ENCODE measurements around the gene STARD13. TPM values are rescaled to one million over a fixed set of nuclear protein-coding genes. Genes with fewer than 3 reads are reported as not detected.
A peak's percentile ranks its signal among the peaks of the same experiment; 100 is the strongest.

Gene STARD13
- total RNA-seq, 1 donor from 2014 or later: 50.1 TPM

DNA sequence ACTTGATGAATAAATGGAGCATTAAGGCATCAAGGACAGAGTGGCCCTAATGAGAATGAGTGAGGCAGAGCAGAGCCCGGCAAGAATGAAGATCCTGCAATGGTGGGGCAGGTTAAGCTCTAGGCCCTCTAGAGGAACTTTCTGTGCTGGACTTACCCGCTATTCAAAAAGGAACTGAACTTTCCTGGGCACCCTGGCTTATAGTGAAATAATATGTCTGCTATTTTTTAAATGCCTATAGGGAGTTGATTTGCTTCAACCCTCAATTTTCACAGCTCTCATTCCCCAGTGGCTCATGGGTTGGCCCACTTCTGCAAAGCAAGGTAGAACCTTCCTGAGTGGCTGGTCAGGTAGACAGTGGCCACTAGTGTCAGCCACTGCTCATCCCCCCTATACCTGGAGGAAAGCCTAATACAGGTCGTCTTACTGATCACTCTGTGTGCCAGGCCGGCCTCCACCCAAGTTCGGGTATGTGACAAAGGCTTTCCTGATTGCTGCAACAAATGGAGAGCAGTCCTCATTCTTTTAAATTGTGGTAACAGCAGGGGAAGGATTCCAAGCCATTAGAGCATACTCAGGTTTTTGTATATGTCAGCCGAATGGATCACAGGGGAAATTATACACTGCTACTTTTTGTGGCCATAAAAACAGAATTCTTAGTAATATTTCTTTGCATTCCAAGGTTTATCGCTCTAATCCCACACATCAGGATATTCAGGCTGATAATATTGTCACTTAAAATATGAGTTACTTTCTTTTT, 166.4 kb downstream of the STARD13 start:
- DNase-seq (ENCODE audit: low spot score): no peak

- no peak for DNase-seq (ENCODE audit: low spot score)
Measured at GRCh38 chr13:33116321-33117010, 169.1 kb downstream of the STARD13 start.

GRCh38 chr13:33115274-33115673, 170.3 kb downstream of the STARD13 start:
- DNase-seq (ENCODE audit: low spot score): no peak

DNA sequence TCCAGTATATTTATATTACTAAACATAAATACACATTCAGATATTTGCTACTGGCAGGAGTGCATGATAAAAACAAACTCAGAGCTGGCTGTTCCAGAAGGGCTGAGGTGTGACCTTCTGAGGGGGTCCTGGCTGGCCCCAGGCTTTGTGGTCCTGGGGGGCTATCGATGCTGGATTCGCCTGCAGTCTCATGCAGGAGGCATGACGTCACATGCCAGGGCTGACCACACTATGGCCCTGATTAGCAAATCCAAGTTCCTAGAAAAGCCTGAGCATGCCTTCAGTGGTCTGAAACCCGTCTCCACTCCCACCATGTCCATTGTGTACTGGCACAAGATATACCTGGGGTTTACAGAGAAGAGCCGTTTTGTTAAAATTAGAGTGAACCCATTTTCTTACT, 171.4 kb downstream of the STARD13 start:
- no peak for DNase-seq (ENCODE audit: low spot score)

DNA sequence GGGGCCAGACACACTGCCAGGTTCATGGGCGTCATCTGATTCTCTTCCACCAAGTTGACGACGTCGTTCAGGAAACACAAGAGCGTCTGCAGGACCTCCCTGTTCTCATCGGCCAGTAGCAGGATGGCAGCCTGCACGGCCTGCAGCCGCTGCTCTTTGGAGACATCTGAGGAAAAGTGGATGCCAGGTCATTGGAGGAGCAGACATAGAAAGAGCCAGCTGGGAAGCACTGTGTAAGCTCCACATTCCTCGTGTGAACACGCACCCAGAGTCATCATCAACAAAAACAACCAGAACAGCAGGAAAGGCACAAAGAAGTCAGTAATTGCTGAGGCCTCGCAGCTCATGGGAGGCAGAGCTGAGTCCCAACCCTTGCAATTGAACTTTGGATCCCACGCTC, 172.8 kb downstream of the STARD13 start:
- DNase-seq (ENCODE audit: low spot score): no peak

- no peak for DNase-seq (ENCODE audit: low spot score)
Measured at GRCh38 chr13:33111414-33112110, 174.0 kb downstream of the STARD13 start.

DNA sequence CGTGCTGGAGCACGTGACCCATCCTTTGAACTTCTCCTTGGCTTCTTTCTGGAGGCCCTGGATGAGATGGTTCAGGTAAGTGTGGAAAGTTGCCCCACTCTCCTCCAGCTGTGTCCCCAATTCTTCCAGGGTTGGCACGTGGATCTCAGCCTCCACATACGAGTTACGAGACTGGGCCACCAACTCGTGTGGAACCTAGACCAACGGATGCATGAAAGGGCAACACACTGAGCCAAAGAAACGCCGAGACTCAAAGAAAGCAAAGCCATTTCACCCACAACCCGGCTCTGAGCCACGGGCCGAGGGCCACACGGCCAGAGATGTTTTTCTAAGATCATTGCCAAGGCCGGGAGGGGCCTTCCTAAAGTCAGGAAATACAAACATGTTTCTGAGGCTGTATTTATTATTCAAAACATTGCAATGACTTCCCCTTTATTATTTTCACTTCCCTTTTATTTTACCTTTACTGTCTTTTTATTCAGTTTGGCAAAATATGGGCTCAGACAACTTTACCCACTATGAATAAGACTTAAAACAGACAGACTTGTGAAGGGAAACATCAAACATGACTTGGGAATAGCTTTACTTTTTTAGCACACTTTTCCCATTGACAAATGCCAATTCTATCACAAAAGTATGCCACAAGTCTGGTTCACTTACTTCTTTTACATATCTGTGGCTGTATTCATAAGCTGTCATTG, 174.7 kb downstream of the STARD13 start:
- DNase-seq (ENCODE audit: low spot score): peak; percentile 60

- DNase-seq (ENCODE audit: low spot score): no peak
Measured at GRCh38 chr13:33110386-33110712, 175.2 kb downstream of the STARD13 start.

DNA sequence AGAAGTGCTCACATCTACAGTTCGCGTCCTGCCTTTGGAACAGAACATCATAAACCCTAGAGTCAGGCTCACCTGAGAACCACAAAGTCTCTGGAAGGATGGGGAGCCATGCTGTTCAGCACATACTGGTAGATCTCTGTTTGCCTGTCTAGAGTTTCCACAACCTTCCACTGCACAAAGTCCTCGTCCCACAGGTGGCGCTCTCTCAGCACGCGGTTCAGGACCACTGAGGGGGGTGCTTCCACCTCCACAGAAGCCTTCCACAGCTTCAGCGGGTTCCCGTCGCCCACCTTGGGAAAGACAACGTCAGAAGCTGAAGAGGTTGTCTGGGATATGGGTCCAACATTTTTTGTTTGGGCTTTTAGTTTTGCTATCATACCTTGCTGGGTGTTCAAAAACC, 175.8 kb downstream of the STARD13 start:
- DNase-seq (ENCODE audit: low spot score): no peak

DNA sequence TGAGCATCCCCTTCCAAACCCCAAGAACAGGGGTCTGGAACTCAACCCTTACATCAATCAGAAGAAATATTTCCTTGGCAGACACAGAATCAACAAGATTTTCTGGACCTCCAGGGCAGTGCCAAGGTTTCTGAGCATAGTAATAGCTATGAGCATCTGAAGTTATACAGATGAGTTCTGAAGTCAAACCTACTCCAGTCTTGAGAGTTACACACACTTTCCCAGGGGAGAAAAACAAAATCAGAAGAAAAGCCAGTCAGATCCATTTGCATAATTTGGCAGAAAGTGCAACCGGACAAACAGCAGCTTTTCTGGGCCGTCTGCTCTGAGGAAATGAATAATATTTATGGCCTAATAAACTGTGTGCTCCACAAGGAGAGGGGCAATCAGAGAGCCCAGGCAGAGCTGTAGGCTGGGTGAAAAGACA, 176.3 kb downstream of the STARD13 start:
- no peak for DNase-seq (ENCODE audit: low spot score)

DNA sequence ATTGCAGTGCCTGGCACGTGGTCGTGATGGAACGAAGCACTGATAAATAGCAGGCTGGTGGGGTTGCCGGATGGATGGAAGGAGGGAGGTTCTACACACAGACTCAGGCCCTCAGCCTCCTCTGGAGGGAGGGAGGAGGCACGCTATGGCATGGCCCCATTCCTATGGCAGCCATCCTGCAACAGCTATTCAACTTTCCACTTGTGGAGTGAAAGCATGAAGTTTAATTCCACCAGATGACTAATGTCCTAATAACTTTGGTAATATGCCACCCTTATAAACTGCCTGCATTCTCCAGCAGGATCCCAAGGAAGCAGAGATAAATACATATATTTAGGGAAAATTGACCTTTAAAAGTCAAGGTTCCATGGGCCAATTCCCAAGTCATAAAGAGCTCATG, 176.9 kb downstream of the STARD13 start:
- no peak for DNase-seq (ENCODE audit: low spot score)

DNA sequence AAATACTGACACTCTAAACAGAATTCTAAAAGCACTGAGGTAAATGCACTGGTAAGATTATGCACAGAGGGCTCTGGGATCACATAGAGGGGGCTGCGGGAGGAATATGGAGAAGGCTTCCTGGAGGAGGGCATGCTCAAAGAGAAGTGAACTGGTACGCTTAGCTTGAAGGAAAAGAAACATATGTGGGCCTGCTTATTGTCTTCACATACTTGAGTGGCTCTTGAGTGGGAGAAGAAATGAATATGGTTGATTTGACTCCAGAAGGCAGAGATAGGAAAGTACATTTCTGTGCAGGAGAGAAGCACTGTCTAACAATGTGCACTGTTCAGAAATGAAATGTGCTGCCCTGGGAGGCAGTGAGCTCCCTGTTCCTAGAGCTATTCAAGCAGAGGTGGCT, 178.2 kb downstream of the STARD13 start:
- DNase-seq (ENCODE audit: low spot score): no peak

GRCh38 chr13:33106656-33107360, 178.7 kb downstream of the STARD13 start:
- DNase-seq (ENCODE audit: low spot score): no peak

- no peak for DNase-seq (ENCODE audit: low spot score)
Measured at GRCh38 chr13:33105387-33106005, 180.1 kb downstream of the STARD13 start.

DNA sequence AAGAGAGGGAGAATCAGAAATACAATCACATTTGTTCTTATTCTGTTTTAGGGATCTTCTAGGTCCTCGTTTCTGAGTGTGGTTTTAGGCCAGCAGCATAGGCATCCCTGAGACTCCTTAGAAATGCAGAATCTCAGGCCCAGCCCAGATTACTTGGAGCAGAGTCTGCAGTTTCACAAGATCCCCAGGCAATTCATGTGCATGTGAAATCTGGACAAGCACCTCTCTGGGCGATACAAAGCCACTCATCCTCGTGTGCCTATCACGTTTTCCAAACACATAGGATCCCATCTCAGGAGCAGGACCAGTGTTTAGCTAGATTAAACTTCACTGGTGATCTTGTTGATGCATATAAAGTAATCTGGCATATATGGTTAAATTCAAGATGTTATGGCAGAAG, 182.1 kb downstream of the STARD13 start:
- DNase-seq (ENCODE audit: low spot score): no peak

DNA sequence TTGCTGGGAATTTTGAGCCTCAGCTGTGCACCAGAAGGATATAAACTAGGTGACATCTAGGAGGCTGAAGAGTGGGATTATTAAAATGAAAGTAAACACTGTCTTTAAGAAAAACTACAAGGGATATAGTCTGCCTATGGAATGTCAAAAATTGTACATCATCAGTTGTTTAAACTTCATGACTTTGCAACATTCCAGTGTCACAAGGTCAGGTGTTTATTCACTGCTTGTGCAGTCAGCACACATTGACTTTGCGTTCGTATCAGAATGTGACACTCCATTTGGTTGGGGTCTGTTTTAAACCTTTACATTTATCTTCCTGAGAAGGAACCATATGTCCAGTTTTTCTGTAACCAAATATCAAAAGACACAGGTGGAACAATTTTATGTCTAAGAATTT, 183.7 kb downstream of the STARD13 start:
- DNase-seq (ENCODE audit: low spot score): no peak

GRCh38 chr13:33100886-33101285, 184.7 kb downstream of the STARD13 start:
- no peak for DNase-seq (ENCODE audit: low spot score)

GRCh38 chr13:33099860-33100259, 185.7 kb downstream of the STARD13 start:
- no peak for DNase-seq (ENCODE audit: low spot score)

GRCh38 chr13:33096886-33097605, 188.5 kb downstream of the STARD13 start:
- DNase-seq (ENCODE audit: low spot score): no peak

All from ureter (tissue), 1 donor.